ENCODE measurements around the gene E2F3.

DNA sequence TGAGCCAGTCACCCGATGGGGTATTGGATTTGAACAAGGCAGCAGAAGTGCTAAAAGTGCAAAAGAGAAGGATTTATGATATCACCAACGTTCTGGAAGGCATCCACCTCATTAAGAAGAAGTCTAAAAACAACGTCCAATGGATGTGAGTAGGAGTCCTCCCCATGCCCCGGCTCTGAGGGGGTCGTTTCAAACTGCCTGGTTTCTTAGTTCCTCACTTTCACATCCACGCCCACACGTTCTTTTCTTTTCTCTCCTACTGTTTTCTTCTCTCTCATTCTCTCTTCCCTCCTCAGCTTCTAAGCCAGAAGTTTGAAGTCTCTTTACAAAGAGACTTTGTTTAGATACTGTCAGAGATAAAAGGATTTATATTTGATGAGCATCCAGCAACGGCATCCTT lies 79.6 kb downstream of the E2F3 start:
- no peak for TF ChIP-seq EZH2 (IDR thresholded peaks at IDR 0.05; ENCODE audit: insufficient read depth, low read length)
- TF ChIP-seq, protein P1, sequence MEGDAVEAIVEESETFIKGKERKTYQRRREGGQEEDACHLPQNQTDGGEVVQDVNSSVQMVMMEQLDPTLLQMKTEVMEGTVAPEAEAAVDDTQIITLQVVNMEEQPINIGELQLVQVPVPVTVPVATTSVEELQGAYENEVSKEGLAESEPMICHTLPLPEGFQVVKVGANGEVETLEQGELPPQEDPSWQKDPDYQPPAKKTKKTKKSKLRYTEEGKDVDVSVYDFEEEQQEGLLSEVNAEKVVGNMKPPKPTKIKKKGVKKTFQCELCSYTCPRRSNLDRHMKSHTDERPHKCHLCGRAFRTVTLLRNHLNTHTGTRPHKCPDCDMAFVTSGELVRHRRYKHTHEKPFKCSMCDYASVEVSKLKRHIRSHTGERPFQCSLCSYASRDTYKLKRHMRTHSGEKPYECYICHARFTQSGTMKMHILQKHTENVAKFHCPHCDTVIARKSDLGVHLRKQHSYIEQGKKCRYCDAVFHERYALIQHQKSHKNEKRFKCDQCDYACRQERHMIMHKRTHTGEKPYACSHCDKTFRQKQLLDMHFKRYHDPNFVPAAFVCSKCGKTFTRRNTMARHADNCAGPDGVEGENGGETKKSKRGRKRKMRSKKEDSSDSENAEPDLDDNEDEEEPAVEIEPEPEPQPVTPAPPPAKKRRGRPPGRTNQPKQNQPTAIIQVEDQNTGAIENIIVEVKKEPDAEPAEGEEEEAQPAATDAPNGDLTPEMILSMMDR (IDR thresholded peaks at IDR 0.05; ENCODE audit: insufficient read depth, low read depth, low read length), result no peak

Measured in astrocyte (in vitro differentiated cells and primary cell).